ENCODE data around the gene FBXO5.

The FBXO5 gene

GRCh38 chr6:152984513-152984872 is 1.7 kb upstream of the FBXO5 start:
- FAIRE-seq (peak; percentile 81), DNase-seq (ENCODE audit: insufficient read length) (no peak)
- TF ChIP-seq POLR2A (IDR thresholded peaks at IDR 0.05; ENCODE audit: low read depth, low read length) (0 out of 2 replicates have a peak, but pooled peaks have one; percentile 28), TAF1 (IDR thresholded peaks at IDR 0.05; ENCODE audit: borderline replicate concordance, low read depth, low read length) (no peak), POLR2AphosphoS5 (IDR thresholded peaks at IDR 0.05; ENCODE audit: low read depth, low read length) (0 out of 2 replicates have a peak, but pooled peaks have one; percentile 23)

- FAIRE-seq (peak; percentile 86), DNase-seq (ENCODE audit: insufficient read length) (no peak)
- TF ChIP-seq POLR2AphosphoS5 (IDR thresholded peaks at IDR 0.05; ENCODE audit: low read depth, low read length): peak; percentile 16; the same call in 1 of the 2 replicates
- TF ChIP-seq POLR2A (IDR thresholded peaks at IDR 0.05; ENCODE audit: low read depth, low read length): peak; percentile 54; the same call in 1 of the 2 replicates
- TF ChIP-seq TAF1 (IDR thresholded peaks at IDR 0.05; ENCODE audit: borderline replicate concordance, low read depth, low read length): no peak
These were observed 1.0 kb upstream of the FBXO5 start for GRCh38 chr6:152983637-152984512.

DNA sequence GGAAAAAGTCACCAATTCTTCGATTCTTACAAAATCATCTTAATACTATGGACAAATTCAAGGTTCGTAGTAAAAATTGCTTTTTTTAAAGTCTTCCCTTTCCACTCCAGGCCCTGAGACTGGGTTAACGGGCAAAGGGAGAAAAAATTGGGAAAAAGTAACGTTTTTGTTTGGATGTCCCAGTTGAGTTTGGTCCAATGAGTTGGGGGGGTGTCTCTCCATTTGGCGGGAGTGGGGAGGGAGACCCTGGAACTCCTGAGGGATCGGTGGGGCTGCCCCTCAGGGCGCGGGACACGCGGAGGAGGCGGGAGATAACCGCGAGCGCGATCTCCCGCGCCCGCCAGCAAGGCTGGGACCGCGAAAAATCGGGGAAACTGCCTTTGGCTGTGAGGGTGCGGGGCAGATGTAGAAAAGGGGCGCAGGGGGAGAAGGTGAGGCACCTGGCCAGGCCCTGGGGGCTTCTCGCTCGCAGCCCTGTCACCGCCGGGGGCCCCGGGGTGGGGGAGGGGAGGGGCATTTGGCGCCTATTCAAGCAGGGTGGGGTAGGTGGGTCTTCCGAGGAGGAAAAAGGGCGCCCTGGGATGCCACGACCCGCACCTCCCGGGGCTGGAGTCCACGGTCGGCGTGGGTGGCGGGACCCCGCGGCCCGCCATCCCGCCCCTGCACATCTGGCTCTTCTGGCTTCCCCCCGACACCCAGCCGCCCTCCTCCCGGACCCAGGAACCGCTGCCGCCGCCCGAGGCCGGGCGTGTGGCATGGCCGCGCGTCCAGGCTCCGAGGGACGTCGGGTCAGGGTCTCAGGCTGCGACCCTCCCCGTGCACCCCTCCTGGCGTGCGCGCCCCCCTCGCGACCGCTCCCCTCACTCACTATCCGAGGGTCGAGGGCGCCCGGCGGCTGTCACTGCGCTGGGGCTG is 595 bp downstream of the FBXO5 start:
- TF ChIP-seq POLR2AphosphoS5 (IDR thresholded peaks at IDR 0.05; ENCODE audit: low read depth, low read length): no peak
- TF ChIP-seq TAF1 (IDR thresholded peaks at IDR 0.05; ENCODE audit: borderline replicate concordance, low read depth, low read length): no peak
- TF ChIP-seq POLR2A (IDR thresholded peaks at IDR 0.05; ENCODE audit: low read depth, low read length): no peak
- FAIRE-seq (no peak), DNase-seq (ENCODE audit: insufficient read length) (no peak)

DNA sequence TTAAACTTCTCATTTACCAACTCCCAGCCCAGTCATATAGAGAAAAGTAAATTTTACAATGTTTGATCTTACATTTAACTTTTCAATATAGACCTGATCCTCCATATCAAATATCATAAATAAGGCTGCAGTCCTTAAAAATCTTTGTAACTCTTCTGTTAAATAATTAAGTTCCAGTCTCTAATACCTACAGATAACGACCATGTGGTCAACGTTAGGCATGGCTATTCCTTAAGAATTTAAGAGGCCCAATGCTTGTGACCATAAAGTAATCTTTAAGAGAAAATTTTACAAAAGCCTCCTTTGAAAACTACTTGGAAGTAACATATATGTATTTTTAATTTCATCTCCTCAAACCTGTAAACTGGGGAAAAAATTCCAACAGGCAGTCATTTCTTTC is 1.6 kb downstream of the FBXO5 start:
- DNase-seq (ENCODE audit: insufficient read length) (no peak), FAIRE-seq (no peak)
- TF ChIP-seq POLR2AphosphoS5 (IDR thresholded peaks at IDR 0.05; ENCODE audit: low read depth, low read length): no peak
- no peak for TF ChIP-seq POLR2A (IDR thresholded peaks at IDR 0.05; ENCODE audit: low read depth, low read length)
- TF ChIP-seq TAF1 (IDR thresholded peaks at IDR 0.05; ENCODE audit: borderline replicate concordance, low read depth, low read length): no peak

DNA sequence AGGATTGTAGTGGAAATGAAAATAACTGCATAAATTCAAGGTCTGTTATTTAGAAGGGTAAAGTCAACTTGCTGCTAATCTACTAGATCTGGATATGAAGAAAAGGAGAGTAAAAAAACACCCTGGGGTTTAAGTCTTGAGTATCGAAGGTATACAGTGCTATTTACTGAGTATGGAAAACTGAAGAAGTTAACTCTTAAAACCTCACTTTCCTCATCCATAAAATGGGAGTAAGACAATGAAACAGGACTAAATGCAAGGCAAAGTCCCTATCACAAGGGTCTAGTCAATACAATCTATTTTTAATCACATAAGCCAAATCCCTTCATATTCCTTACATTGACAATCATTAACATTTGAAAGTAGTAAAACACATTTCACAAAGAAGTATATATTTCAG is 2.2 kb downstream of the FBXO5 start:
- FAIRE-seq (no peak), DNase-seq (ENCODE audit: insufficient read length) (no peak)
- no peak for TF ChIP-seq POLR2AphosphoS5 (IDR thresholded peaks at IDR 0.05; ENCODE audit: low read depth, low read length)

- TF ChIP-seq POLR2A (IDR thresholded peaks at IDR 0.05; ENCODE audit: low read depth, low read length): no peak
- peak; percentile 61 for FAIRE-seq
- DNase-seq (ENCODE audit: insufficient read length): no peak
These were observed 3.7 kb downstream of the FBXO5 start for GRCh38 chr6:152979116-152979515.

- DNase-seq (ENCODE audit: insufficient read length) (no peak), FAIRE-seq (no peak)
- TF ChIP-seq POLR2AphosphoS5 (IDR thresholded peaks at IDR 0.05; ENCODE audit: low read depth, low read length): no peak
- no peak for TF ChIP-seq POLR2A (IDR thresholded peaks at IDR 0.05; ENCODE audit: low read depth, low read length)
These were observed 4.8 kb downstream of the FBXO5 start for GRCh38 chr6:152978058-152978457.

- FAIRE-seq (no peak), DNase-seq (ENCODE audit: insufficient read length) (no peak)
- no peak for TF ChIP-seq POLR2A (IDR thresholded peaks at IDR 0.05; ENCODE audit: low read depth, low read length)
- no peak for TF ChIP-seq POLR2AphosphoS5 (IDR thresholded peaks at IDR 0.05; ENCODE audit: low read depth, low read length)
- TF ChIP-seq TAF1 (IDR thresholded peaks at IDR 0.05; ENCODE audit: borderline replicate concordance, low read depth, low read length): no peak
These were observed 5.3 kb downstream of the FBXO5 start for GRCh38 chr6:152977556-152977955.

DNA sequence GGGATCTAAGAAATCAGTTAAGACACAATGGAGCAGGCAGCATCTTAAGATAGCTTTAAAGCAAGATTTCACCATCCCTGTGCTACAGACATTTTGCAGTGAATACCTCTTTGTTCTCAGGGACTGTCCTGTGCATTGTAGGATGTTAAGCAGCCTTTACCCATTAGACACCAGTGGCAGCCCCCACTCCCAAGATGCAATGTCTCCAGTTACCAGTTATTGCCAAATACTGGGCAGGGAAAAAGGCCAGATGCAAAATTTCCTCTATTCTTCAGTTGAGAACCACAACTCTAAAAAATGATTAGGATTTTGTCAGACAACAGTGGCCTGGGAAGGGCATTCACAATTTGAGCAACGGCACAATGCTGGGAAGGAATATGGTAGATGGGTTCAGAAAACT is 6.1 kb downstream of the FBXO5 start:
- FAIRE-seq: no peak
- no peak for TF ChIP-seq POLR2AphosphoS5 (IDR thresholded peaks at IDR 0.05; ENCODE audit: low read depth, low read length)
- no peak for TF ChIP-seq POLR2A (IDR thresholded peaks at IDR 0.05; ENCODE audit: low read depth, low read length)
- no peak for TF ChIP-seq TAF1 (IDR thresholded peaks at IDR 0.05; ENCODE audit: borderline replicate concordance, low read depth, low read length)
- DNase-seq (ENCODE audit: insufficient read length): no peak

DNA sequence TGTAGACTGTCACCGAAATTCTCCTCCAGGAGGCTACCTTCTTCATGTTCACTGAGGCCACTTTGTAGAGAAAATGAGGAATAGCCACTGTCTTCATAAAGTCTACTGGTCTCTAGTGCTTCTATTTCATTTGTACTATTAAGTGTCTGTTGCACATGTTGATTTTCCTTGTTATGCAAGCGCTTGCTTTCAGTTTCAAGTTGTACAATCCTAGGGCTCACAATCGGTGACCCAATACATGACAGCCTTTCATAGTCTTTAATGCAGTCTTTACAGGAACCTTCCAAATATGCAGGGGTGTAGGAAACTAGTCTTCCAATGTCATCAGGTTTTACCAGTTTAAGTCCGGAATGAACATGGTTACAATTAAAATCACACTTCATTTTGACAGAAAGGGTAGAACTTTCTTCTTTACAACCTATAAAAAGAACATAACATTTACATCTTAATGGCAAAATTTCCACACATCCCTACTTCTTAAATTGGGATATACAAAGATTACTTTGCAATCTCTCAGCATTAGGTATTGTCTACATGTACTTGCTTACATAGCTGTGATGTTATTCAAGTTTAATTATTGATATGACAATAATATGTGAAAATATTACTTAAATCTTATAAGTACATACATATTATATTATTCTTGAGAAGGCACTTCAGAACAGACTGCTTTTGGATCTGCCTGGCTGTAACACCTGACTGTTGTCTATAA is 7.5 kb downstream of the FBXO5 start:
- peak; percentile 70 for FAIRE-seq
- DNase-seq (ENCODE audit: insufficient read length): no peak
- TF ChIP-seq POLR2A (IDR thresholded peaks at IDR 0.05; ENCODE audit: low read depth, low read length) (no peak), POLR2AphosphoS5 (IDR thresholded peaks at IDR 0.05; ENCODE audit: low read depth, low read length) (no peak), TAF1 (IDR thresholded peaks at IDR 0.05; ENCODE audit: borderline replicate concordance, low read depth, low read length) (no peak)

GRCh38 chr6:152973916-152974315 is 8.9 kb downstream of the FBXO5 start:
- TF ChIP-seq TAF1 (IDR thresholded peaks at IDR 0.05; ENCODE audit: borderline replicate concordance, low read depth, low read length): no peak
- TF ChIP-seq POLR2A (IDR thresholded peaks at IDR 0.05; ENCODE audit: low read depth, low read length): no peak
- no peak for TF ChIP-seq POLR2AphosphoS5 (IDR thresholded peaks at IDR 0.05; ENCODE audit: low read depth, low read length)
- FAIRE-seq: no peak
- no peak for DNase-seq (ENCODE audit: insufficient read length)

Measured in GM12892 (cell line).